NCI-H1694 (cell line): ENCODE results near the gene HLTF.

Experiments
- DNase-seq: peaks from one replicate; lab custom pipeline; 2025; lab: John Stamatoyannopoulos, UW

Gene HLTF

GRCh38 chr3:149018247-149018646 is 68.1 kb downstream of the HLTF start:
- no peak for DNase-seq

- no peak for DNase-seq
These were observed 69.4 kb downstream of the HLTF start for GRCh38 chr3:149016669-149017541.

DNA sequence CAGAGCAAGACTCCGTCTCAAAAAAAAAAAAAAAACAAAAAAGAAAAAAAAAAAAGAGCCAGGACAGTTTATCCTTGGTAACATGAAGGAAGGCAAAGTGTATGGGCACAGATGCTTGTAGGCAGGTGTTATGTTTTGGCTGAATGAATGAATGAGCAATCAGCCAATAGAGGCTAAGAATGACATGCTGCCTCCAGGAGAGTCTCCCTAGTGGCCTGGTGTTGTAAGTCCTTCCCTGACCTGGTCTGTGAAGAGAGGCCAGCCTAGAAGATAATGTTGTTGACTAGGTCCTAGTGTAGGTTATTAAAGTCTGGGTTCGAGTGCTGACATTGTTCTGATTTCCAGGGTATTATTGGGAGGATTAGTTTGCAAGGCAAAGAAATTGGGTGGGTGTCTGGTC is 70.1 kb downstream of the HLTF start:
- no peak for DNase-seq

GRCh38 chr3:149015393-149015792 is 70.9 kb downstream of the HLTF start:
- DNase-seq = no peak

GRCh38 chr3:149013726-149014125 is 72.6 kb downstream of the HLTF start:
- DNase-seq = no peak

DNA sequence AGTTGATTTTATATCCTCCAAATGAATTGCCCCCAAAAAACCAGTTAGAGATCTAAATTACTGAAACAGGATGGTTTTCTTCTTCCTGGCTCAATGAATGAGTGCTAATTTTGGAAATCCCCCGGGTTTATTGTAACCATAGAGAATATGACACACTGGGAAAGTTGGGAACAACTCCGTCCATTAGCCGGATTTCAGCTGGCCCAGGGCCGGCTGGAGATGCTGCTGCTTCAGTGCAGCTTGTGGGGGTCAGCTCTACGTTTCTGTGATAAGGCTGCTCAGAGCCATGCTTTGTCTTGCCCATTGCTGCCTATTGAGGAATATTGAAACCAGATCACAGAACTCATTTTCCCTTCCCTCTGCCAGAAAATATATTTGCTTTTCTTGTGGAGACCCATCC is 74.7 kb downstream of the HLTF start:
- no peak for DNase-seq

GRCh38 chr3:149010966-149011365 is 75.4 kb downstream of the HLTF start:
- no peak for DNase-seq

DNA sequence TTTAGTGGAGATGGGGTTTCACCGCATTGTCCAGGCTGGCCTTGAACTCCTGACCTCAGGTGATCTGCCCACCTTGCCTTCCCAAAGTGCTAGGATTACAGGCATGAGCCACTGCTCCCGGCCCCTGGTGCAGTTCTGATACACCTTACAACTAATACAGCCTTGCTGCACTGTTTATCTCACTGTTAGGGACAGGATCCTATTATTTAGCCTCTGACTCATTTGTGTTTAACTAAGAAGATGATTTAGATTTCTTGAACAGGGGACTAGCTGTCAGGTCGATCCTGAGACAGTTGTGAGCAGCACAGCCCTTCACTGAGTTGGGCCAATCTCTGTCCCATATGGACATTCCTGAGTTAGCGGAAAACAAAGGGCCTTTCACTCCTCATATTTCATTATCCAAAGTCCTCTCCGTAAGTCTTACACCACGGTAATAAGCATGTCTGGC is 75.8 kb downstream of the HLTF start:
- no peak for DNase-seq

DNA sequence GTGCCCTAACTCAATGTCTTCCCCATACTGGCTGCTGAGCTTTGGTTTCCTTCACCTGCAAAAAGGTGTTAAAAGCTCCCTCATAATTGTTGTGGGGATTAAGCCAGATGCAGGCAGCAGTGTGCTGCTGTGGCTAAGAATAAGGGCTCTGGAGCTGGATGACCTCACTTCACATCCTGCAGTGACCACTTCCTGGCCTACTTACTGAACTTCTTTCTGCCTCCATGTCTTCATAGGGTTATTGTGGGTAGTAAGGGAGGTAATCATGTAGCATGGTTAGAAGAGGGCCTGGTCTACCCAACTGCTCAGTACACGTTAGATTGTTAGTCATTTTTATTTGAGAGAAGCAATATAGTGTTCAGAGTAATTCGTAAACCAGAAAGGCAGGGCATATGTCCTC is 76.6 kb downstream of the HLTF start:
- no peak for DNase-seq

GRCh38 chr3:149007567-149008257 is 78.6 kb downstream of the HLTF start:
- no peak for DNase-seq

DNA sequence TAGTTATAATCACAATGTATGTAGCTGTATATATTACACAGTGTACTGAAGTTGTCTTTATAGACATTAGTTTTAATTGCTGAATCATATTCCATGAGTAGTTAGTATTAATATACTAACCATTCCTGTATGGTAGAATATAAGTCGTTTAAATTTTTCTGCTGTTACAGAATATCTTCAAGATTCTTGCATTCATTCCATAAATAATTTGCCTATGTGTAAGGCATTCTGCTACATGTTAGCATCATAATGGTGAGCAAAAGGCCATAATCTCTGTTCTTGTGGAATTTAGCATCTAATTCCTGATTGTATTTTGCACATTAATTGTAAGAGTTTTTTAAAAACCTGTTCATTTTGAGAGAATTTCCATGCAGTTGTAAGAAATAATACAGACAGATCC is 80.9 kb downstream of the HLTF start:
- no peak for DNase-seq

GRCh38 chr3:149004622-149005021 is 81.7 kb downstream of the HLTF start:
- DNase-seq = no peak

- no peak for DNase-seq
These were observed 82.6 kb downstream of the HLTF start for GRCh38 chr3:149003653-149004305.

- DNase-seq = no peak
These were observed 84.6 kb downstream of the HLTF start for GRCh38 chr3:149001727-149002126.

DNA sequence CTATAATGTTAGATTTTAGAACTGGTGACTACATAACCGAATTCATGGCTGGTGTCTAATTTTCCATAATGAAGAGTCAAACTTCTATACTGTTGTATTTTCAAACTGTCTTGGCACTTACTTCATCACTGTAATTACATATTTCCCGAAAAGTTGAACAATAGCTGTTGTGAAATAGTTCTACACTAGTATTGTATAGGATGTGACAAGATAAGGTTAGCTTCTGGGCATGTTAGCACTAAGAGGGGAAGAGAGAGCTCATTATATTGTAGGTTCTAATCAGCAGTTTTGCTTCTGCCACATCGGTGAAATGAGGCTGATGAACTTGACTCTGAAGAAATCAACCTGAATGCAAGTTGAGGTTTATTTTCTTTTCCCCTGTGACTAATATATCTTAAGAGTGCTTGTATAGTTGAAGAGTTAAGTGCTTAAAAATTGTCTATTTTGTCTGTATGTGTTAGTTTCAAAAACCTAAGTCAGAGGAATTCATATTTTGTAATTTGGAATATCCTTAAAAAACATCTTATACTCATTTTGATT is 86.1 kb downstream of the HLTF start:
- DNase-seq = no peak

DNA sequence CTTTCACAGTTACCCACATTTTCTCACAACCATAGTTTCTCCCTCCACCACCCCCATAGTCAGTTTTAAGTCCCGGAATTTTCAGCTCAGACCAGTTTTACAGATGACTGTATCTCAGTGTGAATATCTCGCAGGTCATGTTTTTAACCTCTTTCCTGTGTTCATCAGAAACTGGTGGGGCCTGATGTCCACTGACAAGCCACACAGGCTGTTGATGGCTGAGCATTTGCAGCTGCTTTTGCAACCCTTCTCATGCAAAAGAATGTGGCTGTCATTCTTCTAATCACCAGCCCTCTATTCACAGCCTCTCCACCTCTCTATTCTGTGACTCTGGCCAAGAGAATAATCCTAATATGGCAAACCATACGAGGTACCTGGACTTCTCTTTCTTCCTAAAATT is 86.5 kb downstream of the HLTF start:
- DNase-seq = no peak

DNA sequence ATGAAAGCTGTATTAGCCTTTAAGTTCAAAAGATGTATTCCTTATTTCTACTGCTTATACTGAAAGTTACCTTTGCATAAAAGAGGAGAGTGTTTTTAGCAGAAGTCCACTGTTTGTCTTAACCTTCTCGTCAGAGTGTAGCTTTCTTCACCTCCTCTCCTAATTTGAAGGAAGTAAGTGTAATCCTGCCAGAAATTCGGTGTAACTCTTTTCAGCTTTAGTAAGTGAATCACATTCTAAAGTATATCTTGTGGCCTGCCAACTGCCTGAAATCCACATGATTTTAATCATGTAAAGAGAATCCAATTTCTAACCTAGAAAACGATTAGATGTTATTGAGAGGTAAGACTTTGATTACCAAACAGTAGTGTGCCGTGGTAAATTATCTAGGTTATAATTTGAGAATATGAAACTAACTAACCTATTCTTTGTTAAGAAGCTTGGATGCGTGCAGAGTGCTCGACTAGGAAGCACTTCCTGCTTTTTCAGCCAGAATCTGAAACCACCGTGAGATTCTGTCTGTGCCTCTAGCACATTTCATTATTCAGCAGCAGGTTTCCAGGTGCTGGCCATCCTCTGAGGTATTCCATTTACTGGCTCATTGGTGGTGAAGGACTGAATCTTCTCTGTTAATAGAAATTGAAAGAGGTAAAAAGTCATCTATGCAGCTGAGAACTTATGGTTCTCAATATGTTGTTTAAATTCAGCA is 87.5 kb downstream of the HLTF start:
- no peak for DNase-seq

GRCh38 chr3:148998297-148998696 is 88.0 kb downstream of the HLTF start:
- DNase-seq = no peak

GRCh38 chr3:148997623-148998022 is 88.7 kb downstream of the HLTF start:
- DNase-seq = no peak

DNA sequence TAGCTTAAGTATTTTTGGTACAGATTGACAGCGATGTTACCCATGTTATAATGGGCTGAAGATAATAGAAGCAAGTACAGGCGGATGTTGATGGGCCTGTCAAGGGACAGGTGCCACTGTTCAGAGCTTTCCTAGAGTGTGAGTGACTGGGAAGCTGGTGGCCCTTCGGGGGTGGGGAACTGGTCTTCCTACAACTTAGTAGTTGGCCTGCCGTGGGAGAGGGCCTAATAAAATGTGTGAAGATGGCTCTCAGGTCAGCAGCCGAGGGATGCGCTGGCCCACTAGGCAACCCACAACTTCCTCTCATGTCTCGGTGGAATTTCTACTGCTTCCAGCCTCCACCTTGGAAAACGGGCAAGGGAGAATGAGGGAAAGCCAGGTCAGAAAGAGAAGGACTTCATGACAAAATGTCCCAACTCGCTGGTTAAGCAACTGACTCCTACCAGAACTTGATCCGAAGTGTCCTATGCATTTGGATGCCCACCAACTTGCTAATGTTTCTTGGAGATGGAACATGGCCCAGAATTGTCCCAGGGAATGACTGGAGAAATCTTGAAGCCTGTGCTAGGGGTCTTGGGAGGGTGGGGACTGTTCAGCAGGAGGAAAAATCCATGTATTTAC is 93.6 kb downstream of the HLTF start:
- DNase-seq = no peak

DNA sequence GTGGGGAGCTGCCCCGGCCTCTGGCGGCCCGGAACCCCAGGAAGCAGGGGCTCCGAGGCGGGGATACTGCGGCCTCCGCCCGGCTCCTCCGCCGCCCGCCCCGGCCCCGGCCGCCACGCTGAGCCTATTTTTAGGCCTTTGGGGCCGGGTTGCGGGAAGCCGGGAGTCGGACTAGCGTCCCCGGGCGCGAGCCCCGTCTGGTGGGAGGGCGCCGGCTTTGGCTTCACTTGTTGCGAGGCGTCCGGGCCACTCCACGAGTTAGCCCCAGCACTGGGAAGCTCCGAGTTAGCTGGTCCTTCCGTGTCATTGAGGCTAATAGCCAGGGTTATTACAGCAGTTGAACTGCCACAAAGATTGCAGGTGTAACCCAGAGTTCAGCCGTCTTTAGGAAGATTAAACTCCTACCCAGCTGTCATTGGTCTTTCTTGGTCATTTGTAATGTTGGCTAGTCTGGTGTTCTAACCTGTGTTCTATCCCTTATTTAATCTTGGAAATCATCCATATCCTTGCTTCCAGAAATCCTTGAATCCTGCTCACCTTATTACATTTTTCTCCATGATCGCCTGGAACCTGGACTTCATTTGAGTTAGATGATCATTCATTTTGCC is 94.2 kb downstream of the HLTF start:
- no peak for DNase-seq
